Choroid plexus epithelial cell (primary cell): Measurements from ENCODE around the gene UBE2QL1.

ENCODE experiments used
- DNase-seq: peaks from one replicate; pipeline ENCODE4 v3.0.0-alpha.2; 2010; ENCODE audit warnings: low read depth
- H3K4me3 ChIP-seq: 2 replicates; pipeline ENCODE4 v1.5.1; 2011; ENCODE audit warnings: low read depth, mild to moderate bottlenecking, control low read depth, low read length, moderate library complexity
- TF ChIP-seq, protein P1 (sequence below): conservative IDR thresholded peaks from 2 replicates; pipeline ENCODE4 v1.5.1; 2011; ENCODE audit warnings: low read depth, mild to moderate bottlenecking, control low read depth, inconsistent platforms, low read length, moderate library complexity

The UBE2QL1 gene

DNA sequence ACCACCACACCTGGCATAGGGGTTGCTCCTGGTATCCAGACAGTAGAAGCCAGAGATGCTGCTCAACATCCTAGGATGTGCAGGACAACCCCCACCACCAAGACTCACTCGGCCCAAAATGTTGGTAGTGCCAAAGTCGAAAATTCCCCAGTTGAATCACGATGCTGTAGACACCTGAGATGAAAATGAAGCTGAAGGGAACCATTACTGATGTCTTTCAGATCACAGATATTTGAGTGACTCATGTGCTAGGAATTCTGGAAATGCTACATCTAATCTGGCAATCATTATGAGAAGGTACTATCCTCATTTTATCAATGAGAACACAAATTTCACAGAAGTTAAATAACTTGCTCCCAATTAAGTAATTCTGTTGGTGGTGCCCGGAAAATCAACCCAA lies 21.0 kb upstream of the UBE2QL1 start:
- no peak overlapping the region for H3K4me3 ChIP-seq
- DNase-seq: no peak
- TF ChIP-seq, protein P1, sequence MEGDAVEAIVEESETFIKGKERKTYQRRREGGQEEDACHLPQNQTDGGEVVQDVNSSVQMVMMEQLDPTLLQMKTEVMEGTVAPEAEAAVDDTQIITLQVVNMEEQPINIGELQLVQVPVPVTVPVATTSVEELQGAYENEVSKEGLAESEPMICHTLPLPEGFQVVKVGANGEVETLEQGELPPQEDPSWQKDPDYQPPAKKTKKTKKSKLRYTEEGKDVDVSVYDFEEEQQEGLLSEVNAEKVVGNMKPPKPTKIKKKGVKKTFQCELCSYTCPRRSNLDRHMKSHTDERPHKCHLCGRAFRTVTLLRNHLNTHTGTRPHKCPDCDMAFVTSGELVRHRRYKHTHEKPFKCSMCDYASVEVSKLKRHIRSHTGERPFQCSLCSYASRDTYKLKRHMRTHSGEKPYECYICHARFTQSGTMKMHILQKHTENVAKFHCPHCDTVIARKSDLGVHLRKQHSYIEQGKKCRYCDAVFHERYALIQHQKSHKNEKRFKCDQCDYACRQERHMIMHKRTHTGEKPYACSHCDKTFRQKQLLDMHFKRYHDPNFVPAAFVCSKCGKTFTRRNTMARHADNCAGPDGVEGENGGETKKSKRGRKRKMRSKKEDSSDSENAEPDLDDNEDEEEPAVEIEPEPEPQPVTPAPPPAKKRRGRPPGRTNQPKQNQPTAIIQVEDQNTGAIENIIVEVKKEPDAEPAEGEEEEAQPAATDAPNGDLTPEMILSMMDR: no peak

DNA sequence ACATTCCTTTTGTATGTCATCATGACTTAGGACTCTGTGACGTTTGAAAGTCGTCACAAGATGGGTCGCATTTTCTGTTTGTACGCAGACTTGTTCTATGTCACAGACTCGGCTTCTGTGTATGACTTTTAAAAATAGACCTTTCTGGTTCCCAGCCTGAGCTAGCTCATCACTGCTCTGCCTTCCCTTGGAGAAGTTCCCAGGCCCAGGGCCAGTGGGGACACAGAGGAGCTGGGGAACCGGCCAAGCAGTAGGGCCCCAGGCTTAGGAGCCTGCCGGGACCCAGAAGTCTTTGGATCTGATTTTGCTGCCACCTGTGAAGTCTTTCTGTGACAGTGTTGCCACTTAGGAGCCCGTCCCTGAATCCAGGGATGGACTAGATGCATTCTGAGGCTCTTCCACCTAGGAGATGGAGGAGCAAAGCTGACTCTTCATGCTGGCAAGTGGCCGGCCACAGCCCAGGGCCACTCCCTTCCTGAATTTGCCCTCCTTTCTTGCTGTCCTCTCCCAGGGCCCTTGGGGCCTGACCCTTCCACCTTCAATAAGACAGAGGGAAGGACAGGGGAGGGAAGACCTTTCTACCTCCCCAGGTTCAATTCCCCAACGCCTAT lies 18.1 kb upstream of the UBE2QL1 start:
- TF ChIP-seq, protein P1: no peak
- DNase-seq: no peak
- H3K4me3 ChIP-seq: no peak overlapping the region

DNA sequence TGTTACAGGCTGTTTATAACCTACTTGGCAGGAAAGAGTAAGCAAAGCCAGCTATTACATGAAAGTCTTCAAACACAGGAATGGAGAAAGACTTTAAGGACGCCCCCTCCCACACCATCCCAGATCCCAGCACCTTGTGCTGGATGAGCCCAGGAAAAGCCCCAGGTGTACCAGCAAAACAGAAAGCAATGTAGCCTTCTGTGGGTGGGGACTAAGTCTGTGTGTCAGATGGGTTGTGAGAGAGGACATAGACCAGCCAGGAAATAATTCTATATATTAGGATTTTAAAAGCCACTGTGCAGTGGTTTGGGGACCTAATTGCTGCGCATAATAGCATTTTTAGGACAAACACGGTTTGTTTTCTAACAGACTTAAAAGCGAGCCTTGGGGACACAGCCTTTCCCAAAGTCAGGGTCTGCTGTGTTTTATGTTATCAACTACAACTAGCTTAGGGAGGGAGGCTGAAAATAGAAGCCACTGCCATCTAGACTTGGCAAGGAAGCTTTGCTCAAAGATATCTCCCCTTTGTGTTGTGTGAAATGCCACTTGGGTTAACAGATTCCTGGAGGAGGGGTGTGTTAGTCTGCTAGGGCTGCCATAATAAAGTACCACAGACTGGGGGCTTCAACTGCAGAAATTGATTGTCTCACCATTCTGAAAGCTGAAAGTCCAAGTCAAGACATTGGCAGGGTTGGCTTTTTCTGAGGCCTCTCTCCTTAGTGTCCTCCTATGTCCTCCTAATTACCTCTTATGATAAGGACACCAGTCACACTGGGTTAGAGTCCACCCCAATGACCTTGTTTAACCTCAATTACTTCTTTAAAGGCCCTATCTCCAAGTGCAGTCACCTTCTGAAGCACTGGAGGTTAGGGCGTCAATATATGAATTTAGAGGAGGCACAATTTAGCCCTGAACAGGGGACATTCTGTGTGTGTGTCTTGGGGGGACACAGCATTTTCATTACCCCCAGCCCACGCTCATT lies 17.2 kb upstream of the UBE2QL1 start:
- TF ChIP-seq, protein P1: no peak
- H3K4me3 ChIP-seq: no peak overlapping the region
- no peak for DNase-seq

DNA sequence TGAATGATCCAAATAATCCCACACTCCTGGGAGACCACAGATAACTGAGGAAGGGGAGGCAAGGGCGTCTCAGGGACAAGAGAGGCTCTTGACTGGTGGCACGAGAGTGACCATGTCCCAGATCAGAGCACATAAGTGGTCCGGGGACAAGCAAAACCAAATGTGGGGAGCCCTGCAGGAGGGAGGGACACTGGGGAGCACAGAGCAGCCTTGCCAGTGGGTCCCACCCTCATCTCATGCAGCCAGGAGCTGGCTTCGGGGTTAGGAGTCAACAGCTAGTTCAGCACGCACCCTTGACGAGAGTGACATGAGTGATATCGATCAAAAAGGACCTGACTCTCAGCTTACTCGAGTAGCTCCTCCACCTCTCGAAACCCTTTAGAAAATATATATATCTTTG lies 16.5 kb upstream of the UBE2QL1 start:
- H3K4me3 ChIP-seq: no peak overlapping the region
- TF ChIP-seq, protein P1: no peak
- DNase-seq: no peak

DNA sequence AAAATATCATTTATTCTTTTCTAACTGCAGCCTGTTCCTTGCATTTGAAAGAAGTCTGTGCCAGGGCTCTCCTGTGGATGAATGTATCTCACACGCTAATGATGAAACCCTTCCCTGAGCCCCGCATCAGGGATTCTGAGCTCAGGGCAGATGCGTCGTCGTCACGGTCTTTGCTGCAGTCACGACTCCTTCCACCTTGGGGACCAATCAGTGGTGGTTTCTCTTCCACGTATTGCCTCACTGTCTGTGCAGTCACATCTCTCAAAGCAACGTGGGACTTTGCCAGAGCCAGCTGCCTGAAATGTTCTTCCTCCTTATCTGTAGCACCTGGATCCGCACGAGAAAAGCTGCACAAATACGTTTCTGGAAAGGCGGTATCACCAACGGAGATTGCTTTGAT lies 13.9 kb upstream of the UBE2QL1 start:
- TF ChIP-seq, protein P1: no peak
- H3K4me3 ChIP-seq: no peak overlapping the region
- DNase-seq: no peak

DNA sequence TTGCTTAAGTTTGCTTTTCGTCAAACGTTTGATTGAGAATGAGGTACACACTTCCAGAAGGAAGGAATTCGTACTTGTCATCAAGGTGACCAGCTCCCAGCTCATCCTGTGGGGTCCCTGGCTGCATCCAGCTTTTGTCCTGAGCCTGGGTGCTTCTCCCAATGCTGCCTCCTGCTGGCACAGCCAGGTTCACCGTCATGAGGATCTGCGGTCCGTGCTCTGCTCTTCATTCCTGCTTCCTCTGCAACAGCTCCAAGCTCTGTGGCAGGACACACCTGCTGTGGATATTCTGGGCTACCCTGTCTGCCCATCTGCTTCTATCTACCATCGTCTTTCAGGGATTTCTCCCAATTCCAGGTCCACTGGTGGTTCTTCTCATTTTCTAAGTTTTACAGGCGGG lies 13.3 kb upstream of the UBE2QL1 start:
- TF ChIP-seq, protein P1: peak; percentile 63
- DNase-seq: peak; percentile 39
- H3K4me3 ChIP-seq: no peak overlapping the region
